DND-41 (cell line): ENCODE results near the gene CCDC18.

Experiments used
- CTCF ChIP-seq: IDR thresholded peaks from 2 replicates; pipeline ENCODE4 v1.5.1; 2012; ENCODE audit warnings: borderline replicate concordance, low read length, moderate library complexity, mild to moderate bottlenecking; ENCODE audit not compliant: poor library complexity, severe bottlenecking; ENCODE audit errors: extremely low read depth
- EZH2 ChIP-seq: IDR thresholded peaks from 3 replicates; pipeline ENCODE4 v1.6.1; 2012; ENCODE audit warnings: borderline replicate concordance, low read depth, mild to moderate bottlenecking, moderate library complexity, low read length, inconsistent platforms; ENCODE audit not compliant: severe bottlenecking

- TF ChIP-seq CTCF (no peak), EZH2 (no peak)
These were observed 25.6 kb upstream of the CCDC18 start for GRCh38 chr1:93154898-93155297.
